WERI-Rb-1 (cell line): ENCODE results near the gene SETD3.

Experiments
- DNase-seq: peaks from one replicate; pipeline ENCODE4 v3.0.0-alpha.2; 2020
- H3K27ac ChIP-seq: fragments of 250-450 bp; sonication (Bioruptor Pico); 2 replicates; pipeline ENCODE4 v1.5.1; 2020; ENCODE audit warnings: mild to moderate bottlenecking, moderate library complexity
- H3K27me3 ChIP-seq: fragments of 250-450 bp; sonication (Bioruptor Pico); 2 replicates; pipeline ENCODE4 v1.5.1; 2021; ENCODE audit warnings: mild to moderate bottlenecking, low read depth, moderate library complexity; ENCODE audit not compliant: insufficient read depth, severe bottlenecking
- H3K36me3 ChIP-seq: fragments of 250-450 bp; sonication (Bioruptor Pico); 2 replicates; pipeline ENCODE4 v1.5.1; 2020; ENCODE audit warnings: mild to moderate bottlenecking, moderate library complexity
- H3K4me3 ChIP-seq: 2 replicates; pipeline ENCODE4 v1.5.1; 2011; ENCODE audit warnings: low read depth, mild to moderate bottlenecking, control low read depth, low read length
- H3K9me3 ChIP-seq: fragments of 250-450 bp; sonication (Bioruptor Pico); 2 replicates; pipeline ENCODE4 v1.5.1; 2021; ENCODE audit warnings: mild to moderate bottlenecking, moderate library complexity; ENCODE audit not compliant: severe bottlenecking
- CTCF ChIP-seq: IDR thresholded peaks from 2 replicates; pipeline ENCODE4 v1.5.1; 2011; ENCODE audit warnings: low read depth, mild to moderate bottlenecking, control low read depth, inconsistent platforms, low read length

The SETD3 gene

GRCh38 chr14:99382071-99382470 lies 98.6 kb downstream of the SETD3 start:
- H3K27me3 ChIP-seq: no peaks in the 10 kb centered on the region
- no peaks in the 10 kb centered on the region for H3K9me3 ChIP-seq

GRCh38 chr14:99381688-99382060 lies 99.0 kb downstream of the SETD3 start:
- Histone ChIP-seq H3K9me3 (no peaks in the 10 kb centered on the region), H3K27ac (no peak overlapping the region), H3K36me3 (no peaks in the 10 kb centered on the region), H3K27me3 (no peaks in the 10 kb centered on the region), H3K4me3 (no peak overlapping the region)
- no peak for TF ChIP-seq CTCF
- no peak for DNase-seq

More at GRCh38 chr14:99382071-99382470, 98.6 kb downstream of the SETD3 start:
- Histone ChIP-seq H3K4me3 (no peak overlapping the region), H3K36me3 (no peaks in the 10 kb centered on the region), H3K27ac (no peak overlapping the region)
- no peak for TF ChIP-seq CTCF
- DNase-seq: no peak

- Histone ChIP-seq H3K9me3 (no peaks in the 10 kb centered on the region), H3K4me3 (no peak overlapping the region), H3K27me3 (no peaks in the 10 kb centered on the region), H3K27ac (no peak overlapping the region), H3K36me3 (no peaks in the 10 kb centered on the region)
- no peak for TF ChIP-seq CTCF
- no peak for DNase-seq
These were observed 99.5 kb downstream of the SETD3 start for GRCh38 chr14:99380991-99381687.

GRCh38 chr14:99380402-99380801 lies 100.3 kb downstream of the SETD3 start:
- no peak for DNase-seq
- Histone ChIP-seq H3K27me3 (no peaks in the 10 kb centered on the region), H3K36me3 (no peaks in the 10 kb centered on the region)

GRCh38 chr14:99378782-99379214 lies 101.9 kb downstream of the SETD3 start:
- no peak overlapping the region for H3K4me3 ChIP-seq
- no peaks in the 10 kb centered on the region for H3K36me3 ChIP-seq
- H3K27me3 ChIP-seq: no peaks in the 10 kb centered on the region
- no peak overlapping the region for H3K27ac ChIP-seq
- DNase-seq: no peak
- H3K9me3 ChIP-seq: no peaks in the 10 kb centered on the region
- TF ChIP-seq CTCF: no peak

More at GRCh38 chr14:99380402-99380801, 100.3 kb downstream of the SETD3 start:
- Histone ChIP-seq H3K4me3 (no peak overlapping the region), H3K9me3 (no peaks in the 10 kb centered on the region), H3K27ac (no peak overlapping the region)
- TF ChIP-seq CTCF: no peak

GRCh38 chr14:99377951-99378350 lies 102.7 kb downstream of the SETD3 start:
- H3K36me3 ChIP-seq: no peaks in the 10 kb centered on the region
- no peak for DNase-seq
- no peaks in the 10 kb centered on the region for H3K9me3 ChIP-seq
- TF ChIP-seq CTCF: no peak
- no peak overlapping the region for H3K4me3 ChIP-seq
- no peak overlapping the region for H3K27ac ChIP-seq
- H3K27me3 ChIP-seq: no peaks in the 10 kb centered on the region
